ENCODE measurements around the gene GTF2H3.
"Not testable (repeated sequence)": the region's sequence is repeated elsewhere in the genome, so short reads cannot be mapped to it uniquely, and the experiment has no call there.

Gene GTF2H3

DNA sequence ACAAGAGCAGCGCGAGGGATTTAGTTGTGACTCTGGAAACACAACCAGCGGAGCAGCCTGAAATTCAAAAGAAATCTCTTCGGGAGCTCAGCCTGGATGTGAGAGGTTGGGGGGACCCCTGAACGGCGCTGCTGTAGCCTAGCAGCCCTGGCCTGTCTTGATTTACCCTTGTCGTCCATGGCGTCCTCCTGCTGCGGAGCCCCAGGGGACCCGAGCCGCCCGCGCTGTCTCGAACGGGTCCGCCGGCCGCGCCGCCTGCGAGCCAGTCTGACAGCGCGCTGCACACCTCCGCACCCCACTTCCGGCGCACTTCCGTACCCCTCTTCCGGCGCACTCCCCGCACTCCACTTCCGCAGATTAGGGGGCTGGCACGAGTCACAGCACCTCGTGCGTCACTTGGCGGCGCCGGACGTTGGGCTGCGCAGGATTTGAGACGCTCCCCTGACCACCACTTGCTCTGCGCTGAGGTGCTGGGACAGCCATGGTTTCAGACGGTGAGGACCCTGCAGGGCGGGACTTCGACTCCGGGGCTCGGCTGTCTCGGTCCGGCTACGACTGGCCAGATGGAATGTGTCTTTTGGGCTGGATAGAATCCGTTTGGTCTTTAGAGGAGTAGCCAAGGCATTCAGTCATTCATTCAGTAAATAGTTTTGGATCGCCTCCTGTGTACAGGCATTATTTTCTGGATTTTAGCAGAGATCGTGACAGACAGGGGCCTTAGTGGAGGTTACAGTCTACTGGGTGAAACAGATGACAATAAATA is at the start of gene GTF2H3, which contains the start of gene EIF2B1:
Gene GTF2H3, plus strand, starts transcription at position 451 of the 763 bp plus-strand sequence. Its CDS starts 31 bp downstream, at position 482.
Gene EIF2B1, minus strand, starts transcription at position 308 of the 763 bp plus-strand sequence. Its CDS starts 129 bp downstream, at position 179.
- DNase-seq = peak; percentile 96

DNA sequence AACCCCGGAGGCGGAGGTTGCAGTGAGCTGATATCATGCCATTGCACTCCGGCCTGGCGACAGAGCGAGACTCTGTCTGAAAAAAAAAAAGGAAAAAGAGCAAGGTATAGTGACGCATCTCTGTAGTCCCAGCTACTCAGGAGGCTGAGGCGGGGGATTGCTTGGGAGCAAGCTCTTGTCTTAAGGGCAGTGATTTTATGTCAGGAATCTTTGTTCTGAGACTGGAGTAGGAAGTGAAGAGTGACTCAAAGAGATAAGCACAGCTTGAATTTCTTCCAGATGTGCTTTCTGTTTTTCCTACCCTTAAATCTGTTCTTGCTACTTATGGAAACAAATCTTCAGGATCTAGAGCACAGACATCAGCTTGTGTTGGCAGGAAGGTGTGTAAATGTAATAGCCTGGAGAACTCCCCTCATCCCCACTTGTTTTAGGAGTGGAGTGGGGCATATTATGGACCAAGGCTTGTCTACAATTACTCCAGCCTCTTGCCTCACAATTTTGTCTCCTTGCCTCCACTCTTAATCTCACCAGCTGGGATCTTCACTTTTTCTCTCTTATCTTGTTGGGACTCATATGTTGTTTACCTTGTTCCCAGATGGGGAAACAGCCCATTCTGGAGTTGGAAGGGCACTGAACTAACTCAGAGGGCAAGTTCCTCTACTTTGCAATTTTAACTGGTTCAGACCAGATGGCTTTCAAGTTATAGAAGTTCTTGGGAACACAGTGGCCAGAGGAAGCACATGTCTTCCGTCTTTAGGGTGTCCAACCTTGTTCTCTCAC is 41.7 kb upstream of the GTF2H3 start:
- no peak for DNase-seq

- no peak for DNase-seq
These were observed 37.9 kb upstream of the GTF2H3 start for GRCh38 chr12:123595729-123596128.

DNA sequence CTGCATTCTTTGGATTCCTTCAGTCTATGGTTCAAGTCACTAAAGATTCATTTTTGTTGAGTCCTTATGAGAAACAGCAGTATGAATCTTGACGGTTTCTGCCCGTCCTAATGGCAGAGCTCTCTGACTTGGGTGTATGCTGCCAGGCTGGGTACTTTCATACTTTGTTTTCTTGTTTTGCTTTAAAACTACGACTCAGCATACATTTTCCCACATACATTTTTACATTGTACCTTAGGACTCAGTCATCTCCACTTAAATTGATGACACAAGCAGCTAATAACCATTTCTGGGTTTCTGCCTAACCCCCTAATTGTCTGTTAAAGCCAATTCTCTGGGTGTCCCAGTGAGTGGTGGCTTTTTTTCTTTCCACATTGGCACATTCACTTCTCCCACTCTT is 36.5 kb upstream of the GTF2H3 start:
- DNase-seq = no peak

- no peak for DNase-seq
These were observed 35.1 kb upstream of the GTF2H3 start for GRCh38 chr12:123598522-123598921.

DNA sequence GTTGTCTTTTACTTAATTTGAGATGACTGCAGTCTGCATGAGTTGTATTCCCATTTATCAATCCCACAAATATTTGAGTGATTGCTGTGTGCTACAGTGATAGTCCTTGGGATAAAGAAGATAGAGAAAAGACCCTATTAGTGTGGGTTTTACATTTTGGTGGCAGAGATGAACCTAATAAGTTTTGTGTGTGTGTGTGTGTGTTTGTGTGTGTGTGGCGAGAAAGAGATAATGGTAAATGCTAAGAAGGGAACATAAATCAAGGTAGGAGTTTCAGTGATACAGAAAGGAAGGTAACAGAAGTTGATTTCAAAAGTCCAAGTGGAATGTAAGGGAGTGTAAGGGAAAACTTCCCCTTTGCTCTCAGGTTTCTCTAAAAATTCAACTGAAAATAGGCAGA is 34.3 kb upstream of the GTF2H3 start:
- no peak for DNase-seq

GRCh38 chr12:123599721-123600120 is 33.9 kb upstream of the GTF2H3 start:
- DNase-seq = no peak

DNA sequence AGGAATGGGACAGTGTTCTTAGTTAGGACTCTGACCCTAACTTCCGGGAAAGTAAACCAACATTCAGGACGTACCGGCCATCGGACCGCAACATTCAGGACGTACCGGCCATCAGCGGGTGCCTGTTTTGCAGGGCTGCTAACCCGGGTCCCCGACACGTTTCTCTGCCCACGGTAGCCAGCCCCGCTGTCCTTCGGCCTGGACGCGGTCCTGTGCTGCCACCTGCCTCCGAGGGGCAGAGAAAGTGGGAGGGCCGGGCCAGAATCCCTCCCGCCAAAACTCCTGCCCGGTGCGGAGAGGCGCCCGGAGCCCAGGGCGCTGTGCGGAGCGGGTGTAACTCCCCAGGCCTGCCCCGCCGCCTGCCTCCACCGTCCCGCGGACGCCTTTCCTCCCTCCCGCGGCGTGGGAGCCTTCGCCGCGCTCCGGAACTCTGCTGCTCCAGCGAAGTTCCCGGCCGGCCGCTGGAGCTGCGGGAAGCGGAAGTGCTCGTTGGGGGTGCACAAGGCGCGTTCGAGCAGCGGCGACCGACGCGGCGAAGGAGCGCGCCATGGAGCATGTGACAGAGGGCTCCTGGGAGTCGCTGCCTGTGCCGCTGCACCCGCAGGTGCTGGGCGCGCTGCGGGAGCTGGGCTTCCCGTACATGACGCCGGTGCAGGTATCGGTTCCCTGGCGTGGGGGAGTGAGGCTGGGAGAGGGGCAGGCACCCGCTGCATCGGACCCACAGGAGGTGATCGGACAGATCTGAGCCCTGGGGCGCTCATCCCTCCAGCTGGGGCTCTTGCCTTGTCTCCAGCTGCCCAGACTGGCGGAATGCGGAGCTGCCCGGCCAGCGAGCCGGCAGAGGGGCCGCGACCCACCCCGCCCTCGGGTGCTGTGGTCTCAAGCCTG is 31.8 kb upstream of the GTF2H3 start, which contains the start of gene DDX55:
Gene DDX55, plus strand, starts transcription at position 498 of the 888 bp plus-strand sequence. Its CDS starts 50 bp downstream, at position 548.
- DNase-seq = peak; percentile 84

DNA sequence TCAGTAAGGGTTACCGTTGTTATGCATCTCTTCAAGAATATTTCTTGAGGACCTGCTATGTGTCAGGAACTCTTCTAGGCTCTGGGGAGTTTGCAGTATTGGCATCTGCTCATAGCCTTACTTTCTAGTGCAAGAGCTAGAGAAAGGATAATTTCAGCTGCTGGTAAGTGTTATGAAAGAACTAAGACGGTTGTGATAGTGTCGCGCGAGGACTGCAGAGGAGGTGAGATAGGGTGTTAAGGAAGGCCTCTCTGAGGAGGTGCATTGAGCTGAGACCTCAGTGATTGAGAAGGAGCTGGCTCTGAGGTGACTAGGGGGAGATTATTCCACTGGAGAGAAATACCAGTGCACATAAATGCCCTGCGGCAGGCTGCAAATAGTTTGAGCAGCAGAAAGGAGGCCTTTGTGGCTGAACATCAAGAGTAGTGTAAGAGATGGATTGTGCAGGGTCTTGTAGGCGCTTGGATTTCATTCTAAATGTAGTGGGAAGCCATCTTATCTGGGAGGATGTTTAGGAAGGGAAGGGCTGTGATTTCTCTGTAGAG is 30.9 kb upstream of the GTF2H3 start:
- DNase-seq = no peak

DNA sequence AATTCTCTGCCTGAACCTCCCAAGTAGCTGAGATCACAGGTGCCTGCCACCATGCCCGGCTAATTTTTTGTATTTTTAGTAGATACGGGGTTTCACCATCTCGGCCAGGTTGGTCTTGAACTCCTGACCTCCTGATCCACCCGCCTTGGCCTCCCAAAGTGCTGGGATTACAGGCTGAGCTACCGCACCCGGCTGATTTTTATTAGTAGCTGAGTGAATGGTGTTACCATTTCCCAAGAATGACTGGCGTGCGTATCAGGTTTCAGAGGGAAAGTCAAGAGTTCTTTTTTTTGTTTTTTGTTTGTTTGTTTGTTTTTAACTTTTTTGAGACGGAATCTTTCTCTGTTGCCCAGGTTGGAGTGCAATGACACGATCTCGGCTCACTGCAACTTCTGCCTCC is 30.1 kb upstream of the GTF2H3 start:
- DNase-seq = not testable (repeated sequence)

GRCh38 chr12:123607756-123608155 is 25.9 kb upstream of the GTF2H3 start:
- no peak for DNase-seq

DNA sequence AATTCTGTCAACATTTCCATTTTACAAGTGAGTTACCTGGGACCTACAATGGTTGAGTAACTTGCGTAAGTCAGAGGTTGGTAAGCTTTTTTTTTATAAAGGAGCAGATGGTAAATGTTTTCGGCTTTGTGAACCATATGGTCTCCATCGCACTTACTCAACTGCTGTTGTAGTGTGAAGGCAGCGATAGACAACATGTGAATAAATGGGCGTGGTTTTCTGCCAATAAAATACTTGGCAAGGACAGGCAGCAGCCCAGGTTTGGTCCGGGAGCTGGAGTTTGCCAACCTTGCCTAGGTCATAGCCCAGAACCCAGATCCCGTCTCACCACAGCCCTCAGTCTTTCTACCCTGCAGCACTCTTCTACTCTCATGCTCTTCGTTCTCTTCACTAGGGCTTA is 25.4 kb upstream of the GTF2H3 start:
- DNase-seq = no peak

DNA sequence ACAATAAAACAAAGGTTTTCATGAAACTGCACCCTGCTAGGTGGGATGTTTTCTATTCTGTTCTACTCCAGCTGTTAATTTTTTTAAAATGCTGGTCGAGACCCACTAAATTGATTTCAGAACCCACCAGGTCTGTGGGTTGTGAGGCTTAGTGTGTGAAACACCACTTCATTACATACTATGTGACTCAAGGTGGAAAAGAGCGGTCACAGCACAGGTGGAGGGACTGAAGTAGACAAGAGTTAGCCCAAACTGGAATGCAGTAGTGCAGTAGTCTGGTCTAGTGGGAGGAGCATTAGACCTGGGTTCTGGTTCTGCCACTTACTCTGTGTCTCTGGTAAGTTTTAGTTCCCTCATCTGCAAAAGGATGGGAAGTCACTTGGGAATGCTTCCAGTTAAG is 19.5 kb upstream of the GTF2H3 start:
- no peak for DNase-seq

- no peak for DNase-seq
These were observed 19.1 kb upstream of the GTF2H3 start for GRCh38 chr12:123614531-123614930.

GRCh38 chr12:123617144-123617543 is 16.5 kb upstream of the GTF2H3 start:
- no peak for DNase-seq

DNA sequence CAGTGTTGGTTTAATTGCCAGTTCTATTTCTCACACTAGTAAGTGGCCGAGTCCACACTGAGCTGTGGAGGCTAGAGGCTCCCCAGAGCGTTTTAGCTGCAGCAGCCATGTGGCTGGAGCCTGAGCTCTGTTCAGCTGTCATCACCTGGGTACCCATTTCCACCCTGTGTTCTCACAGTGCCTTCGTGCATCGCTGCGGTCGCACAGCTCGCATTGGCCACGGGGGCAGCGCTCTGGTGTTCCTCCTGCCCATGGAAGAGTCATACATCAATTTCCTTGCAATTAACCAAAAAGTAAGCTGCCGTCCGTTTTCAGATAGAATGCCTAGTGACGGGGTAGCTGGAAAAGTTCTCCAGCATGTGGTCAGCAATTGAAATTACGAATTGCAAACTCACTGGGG is 16.0 kb upstream of the GTF2H3 start:
- no peak for DNase-seq

- DNase-seq = no peak
These were observed 12.5 kb upstream of the GTF2H3 start for GRCh38 chr12:123621101-123621500.

GRCh38 chr12:123621619-123622530 is 11.8 kb upstream of the GTF2H3 start:
- DNase-seq = no peak

GRCh38 chr12:123634142-123634561 is 523 bp downstream of the GTF2H3 start:
- DNase-seq = no peak

DNA sequence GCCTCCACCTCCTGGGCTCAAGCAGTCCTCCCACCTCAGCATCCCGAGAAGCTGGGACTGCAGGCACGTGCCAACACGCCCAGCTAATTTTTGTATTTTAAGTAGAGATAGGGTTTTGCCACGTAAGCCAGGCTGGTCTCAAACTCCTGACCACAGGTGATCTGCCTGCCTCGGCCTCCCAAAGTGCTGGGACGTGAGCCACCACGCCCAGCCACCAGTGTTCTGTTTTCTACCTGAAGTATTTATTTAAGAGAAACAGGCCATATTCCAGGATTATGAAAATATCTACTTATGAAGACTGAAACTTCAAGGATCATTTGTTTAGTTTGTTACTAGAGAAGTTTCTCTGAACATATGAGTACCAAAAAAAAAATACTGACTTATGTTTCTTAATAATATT is 10.3 kb downstream of the GTF2H3 start:
- no peak for DNase-seq

DNA sequence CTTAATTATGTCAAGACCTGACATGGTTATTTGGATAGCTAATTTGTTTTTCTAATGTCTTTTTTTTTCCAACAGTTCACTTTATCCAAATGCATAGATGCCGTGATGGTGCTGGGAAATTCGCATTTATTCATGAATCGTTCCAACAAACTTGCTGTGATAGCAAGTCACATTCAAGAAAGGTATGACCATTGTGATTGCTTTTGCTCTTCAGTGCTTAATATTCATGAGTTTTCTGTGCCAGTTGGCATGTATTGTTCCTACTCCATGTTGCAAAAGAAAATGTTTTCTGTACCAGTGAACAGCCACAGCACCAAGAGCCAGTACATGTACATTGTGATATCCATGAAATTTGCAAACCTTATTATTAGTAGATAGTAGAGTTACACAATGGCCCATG is 11.8 kb downstream of the GTF2H3 start:
- no peak for DNase-seq

DNA sequence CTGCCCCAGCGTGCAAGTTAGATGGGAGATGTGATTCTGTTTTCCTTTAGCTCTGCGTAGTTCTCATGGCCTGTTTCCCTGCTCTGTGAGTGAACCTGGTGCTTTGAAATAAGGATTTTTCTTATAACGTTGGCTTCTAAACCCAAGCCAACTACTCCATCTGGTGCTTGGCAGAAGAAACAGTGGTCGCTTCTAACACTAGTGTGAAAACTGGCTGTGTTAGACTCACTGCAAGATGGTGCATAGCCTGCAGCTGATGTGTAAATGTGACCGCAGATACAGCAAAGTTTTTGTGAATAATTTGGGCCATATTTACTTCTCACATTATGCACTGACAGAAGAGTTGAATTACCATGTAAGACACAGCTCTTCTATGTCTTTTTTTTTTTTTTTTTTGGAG is 12.2 kb downstream of the GTF2H3 start:
- no peak for DNase-seq

Measured in NCI-H2107 (cell line).